ENCODE data around the gene PPP4R4.

DNA sequence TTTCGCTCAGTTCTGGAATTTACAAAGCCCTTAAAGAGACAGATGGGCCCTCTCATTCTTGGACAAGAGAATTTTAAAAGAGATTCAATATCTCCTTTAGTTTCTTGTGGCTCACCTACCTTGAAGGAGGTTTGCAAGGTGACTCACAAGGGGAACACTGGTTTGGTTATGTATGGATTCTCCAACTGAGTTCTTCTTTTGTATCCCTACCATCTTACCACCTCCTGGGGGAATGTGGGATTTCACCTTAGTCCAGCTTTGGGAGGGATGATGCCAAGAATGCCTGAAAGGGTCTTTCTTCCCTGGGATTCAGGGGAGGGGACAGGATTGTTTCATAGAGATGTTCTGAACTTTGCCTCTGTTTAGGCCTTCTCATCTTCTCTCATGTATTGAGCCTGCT lies 3.7 kb downstream of the PPP4R4 start:
- TF ChIP-seq, protein P1, sequence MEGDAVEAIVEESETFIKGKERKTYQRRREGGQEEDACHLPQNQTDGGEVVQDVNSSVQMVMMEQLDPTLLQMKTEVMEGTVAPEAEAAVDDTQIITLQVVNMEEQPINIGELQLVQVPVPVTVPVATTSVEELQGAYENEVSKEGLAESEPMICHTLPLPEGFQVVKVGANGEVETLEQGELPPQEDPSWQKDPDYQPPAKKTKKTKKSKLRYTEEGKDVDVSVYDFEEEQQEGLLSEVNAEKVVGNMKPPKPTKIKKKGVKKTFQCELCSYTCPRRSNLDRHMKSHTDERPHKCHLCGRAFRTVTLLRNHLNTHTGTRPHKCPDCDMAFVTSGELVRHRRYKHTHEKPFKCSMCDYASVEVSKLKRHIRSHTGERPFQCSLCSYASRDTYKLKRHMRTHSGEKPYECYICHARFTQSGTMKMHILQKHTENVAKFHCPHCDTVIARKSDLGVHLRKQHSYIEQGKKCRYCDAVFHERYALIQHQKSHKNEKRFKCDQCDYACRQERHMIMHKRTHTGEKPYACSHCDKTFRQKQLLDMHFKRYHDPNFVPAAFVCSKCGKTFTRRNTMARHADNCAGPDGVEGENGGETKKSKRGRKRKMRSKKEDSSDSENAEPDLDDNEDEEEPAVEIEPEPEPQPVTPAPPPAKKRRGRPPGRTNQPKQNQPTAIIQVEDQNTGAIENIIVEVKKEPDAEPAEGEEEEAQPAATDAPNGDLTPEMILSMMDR (IDR thresholded peaks at IDR 0.05): no peak
- TF ChIP-seq POLR2A (IDR thresholded peaks at IDR 0.05) (no peak), EP300 (IDR thresholded peaks at IDR 0.05) (no peak)
